Neural cell (in vitro differentiated cells): Measurements from ENCODE around the gene PODXL2. TPM values are rescaled to one million over a fixed set of nuclear protein-coding genes. Genes with fewer than 3 reads are reported as not detected.

Experiments used
- H2AFZ ChIP-seq: fragments of 200-600, 300-800 bp; sonication (generic), shearing (Covaris generic); 2 replicates; pipeline ENCODE4 v1.6.0; 2014; ENCODE audit warnings: low read depth, mild to moderate bottlenecking, antibody characterized with exemption, low read length, moderate library complexity
- H3F3A ChIP-seq: fragments of 200-600 bp; shearing (Covaris generic); 2 replicates; pipeline ENCODE4 v1.6.1; 2016; ENCODE audit warnings: mild to moderate bottlenecking, moderate library complexity, mixed read lengths, antibody characterized with exemption, low read length; ENCODE audit not compliant: insufficient read depth, poor library complexity, severe bottlenecking
- H3K27ac ChIP-seq: fragments of 200-600, 300-800 bp; sonication (generic), shearing (Covaris generic); 2 replicates; pipeline ENCODE4 v1.5.1; 2014; ENCODE audit warnings: mild to moderate bottlenecking, low read length, moderate library complexity
- H3K27me3 ChIP-seq: fragments of 300-800, 200-600 bp; sonication (generic), shearing (Covaris generic); 2 replicates; pipeline ENCODE4 v1.6.0; 2014; ENCODE audit warnings: mild to moderate bottlenecking, low read depth, low read length, moderate library complexity; ENCODE audit not compliant: insufficient read depth
- H3K36me3 ChIP-seq: fragments of 300-800, 200-600 bp; sonication (generic), shearing (Covaris generic); 2 replicates; pipeline ENCODE4 v1.5.1; 2014; ENCODE audit warnings: mild to moderate bottlenecking, antibody characterized with exemption, low read length, moderate library complexity; ENCODE audit not compliant: insufficient read depth
- H3K4me2 ChIP-seq: fragments of 300-800, 200-600 bp; sonication (generic), shearing (Covaris generic); 2 replicates; pipeline ENCODE4 v1.6.0; 2014; ENCODE audit warnings: mild to moderate bottlenecking, low read length
- H3K4me3 ChIP-seq: fragments of 300-800, 200-600 bp; sonication (generic), shearing (Covaris generic); 2 replicates; pipeline ENCODE4 v1.5.1; 2014; ENCODE audit warnings: mild to moderate bottlenecking, low read length, moderate library complexity
- H3K79me2 ChIP-seq: fragments of 200-600 bp; shearing (Covaris generic); replicated peaks from 2 replicates; pipeline ENCODE4 v1.6.0; 2014; ENCODE audit warnings: mild to moderate bottlenecking, low read length, moderate library complexity; ENCODE audit not compliant: insufficient read depth
- H3K9ac ChIP-seq: fragments of 300-800, 200-600 bp; sonication (generic), shearing (Covaris generic); 2 replicates; pipeline ENCODE4 v1.6.1; 2016; ENCODE audit warnings: mild to moderate bottlenecking, low read length, mixed read lengths
- H3K9me2 ChIP-seq: fragments of 200-600 bp; shearing (Covaris generic); 2 replicates; pipeline ENCODE4 v1.6.1; 2016; ENCODE audit warnings: mild to moderate bottlenecking, low read length, mixed read lengths; ENCODE audit not compliant: insufficient read depth
- H3K9me3 ChIP-seq: fragments of 200-600, 300-800 bp; sonication (generic), shearing (Covaris generic); 2 replicates; pipeline ENCODE4 v1.6.1; 2016; ENCODE audit warnings: mild to moderate bottlenecking, mixed run types, low read length, moderate library complexity, mixed read lengths
- H4K20me1 ChIP-seq: fragments of 200-600 bp; shearing (Covaris generic); 2 replicates; pipeline ENCODE4 v1.6.1; 2016; ENCODE audit warnings: mild to moderate bottlenecking, mixed run types; ENCODE audit not compliant: insufficient read depth
- CTCF ChIP-seq: fragments of 450-650 bp; IDR thresholded peaks from 2 replicates; pipeline ENCODE4 v1.5.1; 2014; ENCODE audit warnings: antibody characterized with exemption, mild to moderate bottlenecking, moderate library complexity; ENCODE audit not compliant: poor library complexity, severe bottlenecking
- EP300 ChIP-seq: fragments of 450-650 bp; conservative IDR thresholded peaks from 2 replicates; pipeline ENCODE4 v1.6.1; 2014; ENCODE audit warnings: antibody characterized with exemption, mild to moderate bottlenecking, moderate library complexity; ENCODE audit not compliant: poor library complexity, severe bottlenecking
- EZH2 ChIP-seq: fragments of 200-600, 300-800 bp; shearing (Covaris generic), sonication (generic); IDR thresholded peaks from 2 replicates; pipeline ENCODE4 v1.6.1; 2014; ENCODE audit warnings: antibody characterized with exemption, low read length, borderline replicate concordance, mild to moderate bottlenecking; ENCODE audit not compliant: insufficient read depth, poor library complexity, severe bottlenecking
- MXI1 ChIP-seq: fragments of 450-650 bp; conservative IDR thresholded peaks from 2 replicates; pipeline ENCODE4 v1.6.1; 2014; ENCODE audit warnings: antibody characterized with exemption, mild to moderate bottlenecking; ENCODE audit not compliant: poor library complexity, severe bottlenecking
- POLR2AphosphoS5 ChIP-seq: IDR thresholded peaks from 2 replicates; pipeline ENCODE4 v1.6.1; 2012
- RAD21 ChIP-seq: fragments of 450-650 bp; conservative IDR thresholded peaks from 2 replicates; pipeline ENCODE4 v1.6.1; 2014; ENCODE audit warnings: antibody characterized with exemption, mild to moderate bottlenecking, moderate library complexity
- REST ChIP-seq: IDR thresholded peaks from 2 replicates; pipeline ENCODE4 v1.6.1; 2012; ENCODE audit warnings: borderline replicate concordance
- SMC3 ChIP-seq: fragments of 450-650 bp; conservative IDR thresholded peaks from 2 replicates; pipeline ENCODE4 v1.6.1; 2014; ENCODE audit warnings: antibody characterized with exemption, mild to moderate bottlenecking, moderate library complexity; ENCODE audit not compliant: poor library complexity
- TAF1 ChIP-seq: IDR thresholded peaks from 2 replicates; pipeline ENCODE4 v1.6.1; 2012; ENCODE audit warnings: low read depth
- polyA plus RNA-seq: library from polyadenylated mRNA; depleted of rRNA; stranded (reverse); fragments of >200 nt; gene quantifications from 2 replicates; pipeline ENCODE4 v1.2.3, GENCODE V29; 2014

The PODXL2 gene
- polyA plus RNA-seq, 1 donor from 2014 or later = 266 TPM

GRCh38 chr3:127686512-127686894 is 57.5 kb downstream of the PODXL2 start:
- H3K9me2 ChIP-seq = no peaks in the 10 kb centered on the region
- no peaks in the 10 kb centered on the region for H3K36me3 ChIP-seq
- H3K4me3 ChIP-seq = no peak overlapping the region
- no peak overlapping the region for H3K9ac ChIP-seq
- H4K20me1 ChIP-seq = no peaks in the 10 kb centered on the region
- H3K4me2 ChIP-seq = no peak overlapping the region
- no peak overlapping the region for H3K27ac ChIP-seq
- TF ChIP-seq EZH2 (no peak), POLR2AphosphoS5 (no peak), MXI1 (no peak), RAD21 (no peak), CTCF (no peak), EP300 (no peak), REST (no peak)
- no peaks in the 10 kb centered on the region for H3F3A ChIP-seq
- H3K79me2 ChIP-seq = no peaks in the 10 kb centered on the region
- H3K9me3 ChIP-seq = no peaks in the 10 kb centered on the region
- no peaks in the 10 kb centered on the region for H3K27me3 ChIP-seq
- H2AFZ ChIP-seq = no peak overlapping the region

- no peaks in the 10 kb centered on the region for H3K27me3 ChIP-seq
- H3K36me3 ChIP-seq = no peaks in the 10 kb centered on the region
- H3K4me2 ChIP-seq = no peak overlapping the region
- H3K4me3 ChIP-seq = no peak overlapping the region
- TF ChIP-seq SMC3 = no peak
- no peak for TF ChIP-seq CTCF
- TF ChIP-seq REST = no peak
- TF ChIP-seq MXI1 = no peak
- TF ChIP-seq RAD21 = no peak
- no peak for TF ChIP-seq EP300
- no peak for TF ChIP-seq EZH2
- no peak for TF ChIP-seq POLR2AphosphoS5
- TF ChIP-seq TAF1 = no peak
- no peak overlapping the region for H3K27ac ChIP-seq
- no peak overlapping the region for H2AFZ ChIP-seq
- H3F3A ChIP-seq = no peaks in the 10 kb centered on the region
- H3K9me2 ChIP-seq = no peaks in the 10 kb centered on the region
- H3K9ac ChIP-seq = no peak overlapping the region
- no peaks in the 10 kb centered on the region for H3K79me2 ChIP-seq
- H3K9me3 ChIP-seq = no peaks in the 10 kb centered on the region
- H4K20me1 ChIP-seq = no peaks in the 10 kb centered on the region
These were observed 58.3 kb downstream of the PODXL2 start for GRCh38 chr3:127687228-127687737.
